Activated T-helper 1 cell treated with Interleukin-2 at 50 U/mL for 16 hours (primary cell): ENCODE results near the gene URGCP.

ENCODE experiments used
- DNase-seq: peaks from one replicate; pipeline ENCODE4 v3.0.0-alpha.2; 2020; ENCODE audit warnings: low read depth

The URGCP gene

DNA sequence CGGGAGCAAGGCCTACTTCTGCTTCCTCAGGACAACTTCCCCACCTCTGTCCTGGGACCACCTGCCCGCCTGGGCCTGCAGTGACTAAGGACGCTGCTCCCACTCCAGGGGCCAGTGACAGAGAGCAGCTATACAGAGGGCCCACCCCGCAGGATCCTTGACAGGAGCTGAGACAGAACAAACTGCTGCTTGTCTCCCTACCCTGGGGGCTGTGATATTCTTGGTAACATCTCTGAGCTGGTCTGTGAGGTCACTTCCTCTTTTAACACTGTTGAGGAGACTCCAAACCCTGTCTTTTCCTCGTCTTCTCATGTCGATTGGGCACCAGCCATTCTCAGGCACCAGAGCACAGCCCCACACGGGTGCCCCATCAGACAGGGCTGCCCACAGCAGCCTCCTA is 30.2 kb downstream of the URGCP start:
- DNase-seq: no peak

GRCh38 chr7:43873300-43873699 is 33.1 kb downstream of the URGCP start:
- no peak for DNase-seq

DNA sequence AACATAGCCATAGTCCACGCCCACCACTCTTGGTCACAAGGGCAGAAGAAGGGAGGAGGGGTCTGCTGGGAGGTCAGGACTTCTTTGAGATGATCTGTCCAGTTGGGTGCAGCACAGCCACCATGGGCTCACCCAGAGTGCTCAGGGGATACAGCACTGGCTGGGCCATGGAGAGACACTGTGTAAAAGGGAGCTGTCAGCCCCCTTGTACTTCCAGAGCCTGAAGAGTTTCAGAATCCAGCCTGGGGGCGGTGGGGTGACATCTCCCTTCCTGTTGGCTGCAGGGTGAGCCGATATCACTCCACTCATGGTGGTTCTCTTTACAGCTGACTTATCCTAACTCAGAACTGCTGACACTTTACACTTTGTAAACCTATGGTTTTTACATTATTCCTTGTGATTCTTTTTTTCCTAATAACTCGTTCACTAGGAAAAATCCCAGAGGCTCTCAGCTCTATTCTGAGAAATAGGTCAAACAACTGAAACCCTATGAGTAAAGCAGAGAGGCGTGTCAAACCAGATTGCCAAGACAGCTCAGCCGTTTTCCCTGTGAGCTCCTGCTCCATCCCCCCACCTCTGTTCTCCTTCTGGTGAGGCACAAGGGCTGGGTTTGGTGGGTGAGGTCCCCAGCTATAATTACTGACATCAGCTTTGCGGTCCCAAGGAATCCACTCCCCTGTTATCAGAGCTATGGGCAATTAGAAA is 33.8 kb downstream of the URGCP start:
- no peak for DNase-seq

DNA sequence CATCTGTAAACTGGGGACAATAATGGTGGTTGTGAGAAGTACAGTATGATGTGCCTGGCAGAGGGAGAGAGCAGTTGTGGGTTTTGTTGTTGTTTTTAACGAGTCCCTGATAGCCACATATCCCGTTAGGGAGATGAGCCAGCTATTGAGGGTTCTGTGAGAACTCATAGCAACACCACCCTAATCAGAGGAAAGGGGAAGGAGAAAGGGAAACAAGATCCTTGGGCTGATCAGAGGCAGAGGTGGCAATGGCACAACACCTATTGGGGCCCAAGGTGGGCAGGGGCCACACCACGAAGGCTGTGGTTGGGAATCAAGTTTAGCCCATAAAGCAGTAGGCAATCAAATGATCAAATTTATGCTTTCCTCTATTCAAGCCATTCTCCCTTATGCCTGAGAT is 35.3 kb downstream of the URGCP start:
- DNase-seq: no peak

DNA sequence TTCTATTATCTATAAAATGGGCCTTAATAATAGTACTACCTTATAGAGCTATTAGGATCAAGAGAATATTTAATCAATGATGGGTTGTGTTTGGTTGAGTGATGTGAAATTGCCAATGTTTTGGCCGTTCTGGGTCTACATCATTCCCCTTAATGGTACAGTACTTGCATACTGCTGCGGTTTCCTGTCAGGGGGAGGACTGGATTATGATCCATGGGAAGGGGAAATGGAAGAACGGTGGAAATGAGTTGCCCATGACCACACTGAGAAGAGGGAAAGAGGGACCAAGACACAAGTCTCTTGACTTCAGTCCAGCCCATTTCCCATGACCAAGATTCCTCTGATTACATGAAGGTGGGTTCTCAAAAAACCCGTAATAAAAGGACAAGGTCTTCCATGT is 36.1 kb downstream of the URGCP start:
- no peak for DNase-seq

DNA sequence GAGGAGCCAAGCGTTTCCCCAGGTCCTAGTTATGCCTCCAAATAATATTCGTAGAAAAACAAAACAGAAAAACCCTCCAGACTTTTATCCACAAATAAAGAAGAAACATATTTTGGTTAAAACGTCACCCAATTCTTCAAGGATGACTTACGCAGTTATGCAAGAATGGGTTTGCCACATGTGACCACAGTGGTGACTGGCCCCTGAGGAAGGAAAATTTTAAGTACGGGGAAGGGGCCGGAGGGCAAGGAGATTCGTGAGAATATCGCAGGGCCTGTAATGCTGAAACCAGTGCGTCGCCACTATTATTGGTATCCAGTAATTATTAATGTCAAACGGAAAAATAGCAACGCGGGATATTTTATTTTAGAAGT is 36.5 kb downstream of the URGCP start:
- no peak for DNase-seq

GRCh38 chr7:43869006-43869866 is 37.2 kb downstream of the URGCP start, which contains the start of gene MRPS24:
Gene MRPS24, minus strand, starts transcription at chr7:43869517. Its CDS starts 22 bp downstream, at chr7:43869495.
- DNase-seq: peak; percentile 90

GRCh38 chr7:43868681-43869005 is 37.8 kb downstream of the URGCP start:
- DNase-seq: no peak

DNA sequence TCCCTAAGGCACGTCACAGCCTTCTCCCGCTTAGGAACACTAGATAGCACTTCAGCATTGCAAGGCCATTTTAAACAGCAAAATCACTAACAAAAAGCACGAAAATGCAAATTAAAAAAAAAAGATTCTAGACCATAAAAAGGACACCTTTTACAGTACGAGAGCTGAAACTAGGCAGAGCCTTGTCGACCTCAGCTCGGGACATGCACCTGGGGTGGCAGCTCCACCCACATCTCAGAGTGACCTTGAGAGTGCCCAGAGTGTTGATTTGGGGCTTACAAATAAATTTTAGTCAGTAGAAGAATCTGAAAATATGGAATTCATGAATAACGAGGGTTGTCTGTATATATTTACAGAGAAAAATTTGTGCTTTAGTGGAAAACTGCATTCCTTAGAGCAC is 38.2 kb downstream of the URGCP start:
- no peak for DNase-seq

GRCh38 chr7:43865277-43865676 is 41.1 kb downstream of the URGCP start:
- DNase-seq: no peak

DNA sequence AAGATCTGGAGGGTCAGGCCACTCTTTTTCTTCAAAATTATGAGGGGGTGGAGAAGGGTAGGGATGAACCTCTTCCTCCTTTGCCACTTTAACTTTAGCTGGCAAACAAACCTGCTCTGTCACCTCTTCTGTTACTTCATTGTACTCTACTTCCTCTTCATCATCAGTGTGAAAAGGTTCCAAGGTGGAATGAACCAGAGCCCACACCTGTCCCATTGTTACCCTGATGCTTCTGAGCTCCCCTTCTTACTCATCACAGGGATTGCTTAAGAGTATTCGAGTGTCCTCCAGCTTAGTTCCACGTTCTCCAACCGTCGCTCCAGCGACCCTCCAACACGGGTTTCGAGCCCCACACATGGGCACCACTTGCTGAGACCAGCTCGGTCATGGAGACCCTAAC is 42.3 kb downstream of the URGCP start:
- no peak for DNase-seq

DNA sequence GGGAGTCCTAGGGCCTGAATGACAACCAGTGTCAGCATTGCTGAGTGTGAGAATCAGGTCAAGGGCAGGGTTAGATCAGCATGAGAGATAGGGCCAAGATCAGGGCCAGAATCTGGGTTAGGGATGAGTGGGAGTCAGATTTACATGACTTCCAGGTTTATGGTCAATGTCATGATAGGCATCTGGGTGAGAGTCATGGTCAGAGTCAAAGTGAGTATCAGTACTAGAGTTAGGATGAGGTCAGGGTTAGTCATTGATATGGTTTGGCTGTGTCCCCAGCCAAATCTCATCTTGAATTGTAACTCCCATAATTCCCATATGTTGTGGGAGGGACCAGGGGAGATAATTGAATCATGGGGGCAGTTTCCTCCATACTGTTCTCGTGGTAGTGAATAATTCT is 49.4 kb downstream of the URGCP start:
- DNase-seq: no peak

GRCh38 chr7:43856316-43856715 is 50.1 kb downstream of the URGCP start:
- DNase-seq: no peak

DNA sequence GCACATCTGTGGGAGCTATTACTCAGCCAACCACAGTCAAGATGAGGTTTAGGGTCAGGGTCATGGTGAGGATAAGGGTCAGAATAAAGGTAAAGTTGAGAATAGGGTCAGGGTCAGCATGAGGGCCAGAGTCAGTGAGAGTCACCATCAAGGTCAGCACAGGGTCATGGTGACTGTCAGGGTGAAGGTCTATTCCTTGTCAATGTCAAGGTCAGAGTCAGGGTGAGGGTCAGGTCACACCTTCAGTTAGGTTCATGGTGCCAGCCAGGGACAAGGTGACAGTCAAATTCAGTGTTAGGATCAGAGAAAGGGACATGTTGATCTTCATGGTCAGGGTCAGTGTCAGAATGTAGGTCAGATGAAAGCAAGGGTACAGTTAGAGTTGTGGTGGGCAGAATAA is 51.2 kb downstream of the URGCP start:
- DNase-seq: no peak

GRCh38 chr7:43851805-43852204 is 54.6 kb downstream of the URGCP start:
- no peak for DNase-seq

DNA sequence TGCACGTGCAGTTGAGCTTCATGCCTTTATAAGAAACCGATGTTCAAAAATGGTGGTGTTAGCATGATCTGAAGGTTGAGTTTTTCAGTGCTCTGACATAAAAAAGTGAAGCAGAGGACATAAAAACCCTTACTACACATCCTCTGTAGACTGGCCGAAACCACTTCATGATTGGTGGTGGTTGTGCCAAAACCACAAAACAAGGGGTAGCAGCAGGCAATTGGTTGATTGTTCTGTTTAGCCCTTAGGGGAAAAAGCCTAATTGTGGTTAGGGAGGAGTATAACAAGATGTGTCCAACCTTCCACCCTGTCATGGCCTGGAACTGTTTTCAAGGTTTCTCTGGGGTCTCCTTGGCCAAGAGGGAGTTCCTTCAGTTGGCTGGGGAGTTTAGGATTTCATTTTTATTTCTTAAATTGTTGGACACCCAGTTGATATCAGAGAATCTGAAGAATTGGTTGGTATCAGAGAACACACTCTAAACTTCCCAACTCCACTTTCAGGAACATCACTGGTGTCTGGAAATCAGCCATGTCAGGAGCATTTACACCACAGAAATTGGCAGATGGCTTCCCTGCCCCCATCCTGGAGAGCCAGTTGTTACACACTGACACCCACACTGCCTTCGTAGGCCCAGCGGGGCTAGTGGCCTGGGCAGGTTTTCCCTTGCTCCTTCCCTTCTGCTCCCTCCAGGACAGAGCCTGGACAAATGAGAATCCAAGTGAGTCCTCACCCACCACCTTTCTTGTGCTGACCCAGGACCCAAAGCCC is 55.9 kb downstream of the URGCP start:
- no peak for DNase-seq

DNA sequence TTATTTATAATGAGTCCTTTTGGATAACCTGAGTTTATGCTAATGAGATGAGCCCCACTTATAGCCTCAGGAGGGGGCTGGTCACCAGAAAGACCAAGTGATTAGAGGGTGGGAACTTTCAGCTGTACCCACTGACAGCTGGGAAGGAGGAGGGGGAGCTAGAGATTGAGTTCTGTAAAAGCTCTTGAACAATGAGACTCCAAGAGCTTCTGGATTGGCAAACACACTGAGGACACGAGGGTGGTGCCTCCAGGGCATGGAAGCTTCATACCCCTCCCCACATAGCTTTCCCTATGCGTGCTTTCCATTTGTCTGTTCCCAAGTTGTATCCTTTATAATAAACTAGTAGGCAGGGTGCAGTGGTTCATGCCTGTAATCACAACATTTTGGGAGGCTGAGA is 57.3 kb downstream of the URGCP start:
- no peak for DNase-seq

DNA sequence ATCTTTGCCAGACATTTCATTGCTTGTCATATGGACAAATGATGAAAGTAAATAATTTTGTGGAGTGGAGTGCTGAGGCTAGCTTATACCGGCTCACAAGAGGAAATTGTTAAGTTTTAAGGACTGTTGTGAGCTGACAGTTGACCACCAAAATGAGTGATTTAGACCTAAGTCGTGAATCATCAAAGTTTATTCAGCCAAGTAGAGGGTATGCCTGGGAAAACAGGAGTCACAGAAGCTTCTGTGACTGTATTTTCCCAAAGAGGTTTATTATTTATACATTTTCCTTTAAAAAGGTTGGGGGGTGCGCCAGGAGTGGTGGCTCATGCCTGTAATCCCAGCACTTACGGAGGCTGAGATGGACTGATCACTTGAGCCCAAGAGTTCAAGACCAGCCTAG is 58.9 kb downstream of the URGCP start:
- no peak for DNase-seq

DNA sequence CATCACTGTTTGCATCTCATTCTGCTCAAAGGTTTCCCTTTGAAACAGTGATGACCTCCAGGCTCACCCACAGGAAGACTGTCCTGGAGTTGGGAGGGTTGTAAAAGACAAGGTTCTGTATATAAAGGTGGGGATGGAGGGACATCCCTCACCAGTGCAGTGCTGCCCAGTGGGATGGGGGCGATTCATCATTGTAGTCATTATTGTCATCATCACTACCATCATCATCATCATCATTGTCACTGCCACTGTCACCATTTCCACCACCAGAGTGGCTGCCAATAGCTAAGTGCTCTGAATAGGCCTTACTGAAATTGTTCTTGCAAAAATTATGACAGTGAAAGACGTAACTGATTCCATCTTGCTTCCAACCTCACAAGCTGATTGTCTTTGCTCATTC is 61.7 kb downstream of the URGCP start:
- DNase-seq: no peak

DNA sequence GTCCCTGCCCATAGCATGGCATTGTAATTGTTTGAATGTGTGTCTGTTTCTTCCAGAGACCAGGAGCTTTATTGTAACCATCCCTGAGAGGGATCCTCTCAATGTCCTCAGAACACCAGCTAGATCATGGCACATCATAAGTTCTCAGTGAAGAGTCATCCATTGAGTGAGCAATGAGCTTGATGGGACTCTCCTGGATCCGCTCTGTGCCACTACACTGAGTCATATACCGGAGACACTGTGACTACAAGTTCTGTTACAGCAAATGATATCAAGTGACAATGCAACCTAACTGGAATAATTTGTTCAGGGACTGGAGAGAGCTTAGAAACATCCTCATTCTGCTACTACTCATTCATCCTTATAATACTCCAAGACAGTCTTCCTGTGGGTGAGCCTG is 62.1 kb downstream of the URGCP start:
- no peak for DNase-seq

GRCh38 chr7:43843296-43843695 is 63.1 kb downstream of the URGCP start:
- DNase-seq: no peak

GRCh38 chr7:43838201-43838658 is 68.2 kb downstream of the URGCP start:
- DNase-seq: no peak
